LHCN-M2 (cell line): ENCODE results near the gene ZDHHC24. TPM values are rescaled to one million over a fixed set of nuclear protein-coding genes. Genes with fewer than 3 reads are reported as not detected.

Experiments used
- DNase-seq: peaks from one replicate; pipeline ENCODE4 v3.0.0-alpha.2; 2012; ENCODE audit warnings: low read depth
- total RNA-seq: library from RNA; depleted of rRNA; stranded (reverse); fragments of >200 nt; gene quantifications from 2 replicates; pipeline ENCODE4 v1.2.3, GENCODE V29; 2014

The ZDHHC24 gene
- total RNA-seq, 1 experiment from 2014 or later, result 20.1 TPM

DNA sequence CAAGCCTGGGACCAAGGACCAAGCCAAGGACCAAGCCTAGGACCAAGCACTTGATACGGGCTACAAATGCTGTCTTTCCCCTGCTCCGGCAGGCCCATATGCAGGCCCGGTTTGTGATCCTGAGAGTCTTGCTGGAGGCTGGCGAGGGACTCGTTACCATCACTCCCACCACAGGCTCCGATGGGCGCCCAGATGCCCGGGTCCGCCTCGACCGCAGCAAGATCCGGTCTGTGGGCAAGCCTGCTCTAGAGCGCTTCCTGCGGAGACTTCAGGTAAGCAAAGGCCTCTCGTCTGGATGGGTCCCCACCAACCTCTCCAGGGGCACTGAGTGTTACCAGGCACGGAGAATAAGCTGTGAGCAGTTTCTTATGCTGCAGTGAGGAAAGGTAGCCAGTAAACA lies 48.6 kb downstream of the ZDHHC24 start:
- no peak for DNase-seq

DNA sequence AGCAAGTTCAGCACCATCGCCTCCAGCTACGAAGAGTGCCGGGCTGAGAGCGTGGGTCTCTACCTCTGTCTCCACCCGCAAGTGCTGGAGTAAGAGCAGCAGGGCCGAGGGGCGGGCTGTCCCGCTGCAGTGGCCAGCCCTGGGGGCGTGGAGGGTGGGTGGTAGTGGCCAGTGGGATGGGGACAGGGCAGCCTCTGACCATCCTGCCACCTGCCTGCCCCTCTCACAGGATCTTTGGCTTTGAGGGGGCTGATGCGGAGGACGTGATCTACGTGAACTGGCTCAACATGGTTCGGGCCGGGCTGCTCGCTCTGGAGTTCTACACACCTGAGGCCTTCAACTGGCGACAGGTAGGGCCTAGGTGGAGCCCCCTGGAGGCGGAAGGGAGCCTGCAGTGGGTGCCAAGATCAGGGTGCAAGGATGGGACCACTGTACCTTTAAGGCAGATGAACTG lies 50.4 kb downstream of the ZDHHC24 start:
- no peak for DNase-seq

DNA sequence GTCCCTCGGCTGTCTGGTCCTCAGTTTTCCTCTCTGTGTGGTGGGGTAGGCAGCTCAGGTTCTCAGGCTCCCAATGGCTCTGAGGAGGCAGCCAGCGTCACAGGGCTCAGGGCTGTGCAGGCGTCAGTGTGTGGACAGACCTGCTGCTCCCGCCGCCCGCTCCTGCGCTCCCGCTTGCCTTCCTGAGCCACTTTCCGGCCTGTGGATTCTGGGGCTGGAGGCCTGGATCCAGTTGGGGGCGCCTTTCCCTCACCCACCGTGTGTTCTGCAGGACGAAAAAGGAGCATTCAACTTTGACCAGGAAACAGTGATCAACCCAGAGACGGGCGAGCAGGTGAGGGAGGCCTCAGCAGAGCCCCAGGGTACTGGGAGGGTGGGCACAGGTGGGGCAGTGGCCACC lies 50.9 kb downstream of the ZDHHC24 start:
- no peak for DNase-seq

DNA sequence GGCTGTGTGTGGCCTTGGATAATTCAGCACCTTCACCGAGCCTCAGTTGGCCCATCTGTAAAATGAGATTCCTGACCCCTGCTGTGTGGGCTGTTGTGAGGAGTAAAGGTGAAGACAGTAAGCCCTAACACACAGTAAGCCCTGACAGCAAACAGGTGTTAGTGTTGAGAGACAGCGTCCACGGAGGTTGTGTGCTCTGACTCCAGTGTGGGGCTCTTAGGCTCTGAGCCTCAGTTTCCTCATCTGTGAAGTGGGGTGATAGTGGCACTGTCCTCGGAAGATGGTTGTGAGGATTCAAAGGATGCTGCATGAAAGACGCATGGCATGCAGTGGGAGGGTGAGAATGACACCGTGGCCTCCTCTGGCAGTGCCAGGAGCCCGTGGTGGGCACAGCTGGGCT lies 51.4 kb downstream of the ZDHHC24 start:
- DNase-seq, result no peak

DNA sequence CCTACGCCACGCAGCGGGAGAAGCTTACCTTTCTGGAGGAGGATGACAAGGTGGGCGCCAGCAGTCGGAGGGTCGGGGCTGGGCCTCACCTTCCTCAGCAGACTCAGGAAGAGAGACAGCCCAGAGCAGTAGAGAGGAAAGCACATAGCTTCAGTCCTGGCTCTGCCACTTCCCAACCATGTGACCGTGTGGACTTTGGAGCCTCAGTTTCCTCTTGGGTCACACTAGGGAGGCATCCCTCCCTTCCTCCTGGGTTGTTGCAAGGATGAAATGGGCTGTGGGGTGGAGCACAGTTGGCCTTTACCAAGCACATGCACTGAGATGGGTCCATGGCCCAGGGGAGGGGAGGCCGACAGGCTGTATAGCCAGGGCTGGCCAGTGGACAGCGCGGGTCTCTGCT lies 52.7 kb downstream of the ZDHHC24 start:
- DNase-seq, result no peak

DNA sequence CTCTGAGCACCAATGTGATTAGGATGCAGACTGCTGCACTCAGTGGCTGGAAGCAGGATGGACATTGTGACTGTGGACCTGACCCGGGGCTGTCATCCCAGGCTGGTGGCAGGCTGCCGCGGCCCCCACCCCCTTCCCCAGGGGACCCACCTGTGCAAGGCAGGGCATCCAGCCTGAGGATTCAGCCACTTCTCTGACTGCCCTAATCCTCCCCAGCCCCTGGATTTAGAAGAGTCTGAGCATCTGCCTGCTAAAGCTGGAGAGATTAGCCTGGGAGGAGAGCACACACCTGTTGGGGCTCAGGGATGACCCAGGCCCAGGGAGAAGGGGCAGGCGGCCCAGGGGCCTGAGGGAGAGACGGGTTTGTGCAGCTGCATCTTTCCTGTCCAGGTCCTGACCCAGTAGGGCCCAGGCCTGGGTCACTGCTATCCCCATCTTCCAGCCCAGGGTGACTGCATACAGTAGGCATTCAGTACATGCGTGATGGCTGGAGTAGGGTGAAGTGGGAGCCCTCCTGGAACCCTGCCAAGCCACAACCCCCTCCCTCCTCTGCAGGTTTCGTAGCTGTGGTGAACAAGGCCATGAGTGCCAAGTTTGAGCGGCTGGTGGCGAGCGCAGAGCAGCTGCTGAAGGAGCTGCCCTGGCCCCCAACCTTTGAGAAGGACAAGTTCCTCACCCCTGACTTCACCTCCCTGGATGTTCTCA lies 53.5 kb downstream of the ZDHHC24 start:
- no peak for DNase-seq

DNA sequence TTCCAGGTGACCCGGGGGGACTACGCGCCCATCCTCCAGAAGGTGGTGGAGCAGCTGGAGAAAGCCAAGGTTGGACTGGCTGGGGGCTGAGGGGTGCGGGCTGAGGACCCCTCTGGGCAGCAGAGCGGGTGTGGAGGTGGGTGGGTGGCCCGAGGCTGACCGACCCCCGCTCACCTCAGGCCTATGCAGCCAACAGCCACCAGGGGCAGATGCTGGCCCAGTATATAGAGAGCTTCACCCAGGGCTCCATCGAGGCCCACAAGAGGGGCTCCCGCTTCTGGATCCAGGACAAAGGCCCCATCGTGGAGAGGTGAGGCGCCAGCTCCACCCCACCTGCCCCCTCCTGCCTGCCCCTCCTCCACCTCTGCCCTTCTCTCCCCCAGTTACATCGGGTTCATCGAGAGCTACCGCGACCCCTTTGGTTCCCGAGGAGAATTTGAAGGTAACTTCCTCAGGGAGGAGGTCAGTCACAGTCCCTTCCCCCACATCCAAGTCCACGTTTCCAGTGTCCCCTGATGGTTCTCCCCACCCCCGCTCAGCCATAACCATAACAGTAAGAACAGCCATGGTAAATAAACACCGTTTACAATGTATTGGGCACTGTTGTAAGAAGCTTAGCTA lies 54.4 kb downstream of the ZDHHC24 start:
- no peak for DNase-seq

DNA sequence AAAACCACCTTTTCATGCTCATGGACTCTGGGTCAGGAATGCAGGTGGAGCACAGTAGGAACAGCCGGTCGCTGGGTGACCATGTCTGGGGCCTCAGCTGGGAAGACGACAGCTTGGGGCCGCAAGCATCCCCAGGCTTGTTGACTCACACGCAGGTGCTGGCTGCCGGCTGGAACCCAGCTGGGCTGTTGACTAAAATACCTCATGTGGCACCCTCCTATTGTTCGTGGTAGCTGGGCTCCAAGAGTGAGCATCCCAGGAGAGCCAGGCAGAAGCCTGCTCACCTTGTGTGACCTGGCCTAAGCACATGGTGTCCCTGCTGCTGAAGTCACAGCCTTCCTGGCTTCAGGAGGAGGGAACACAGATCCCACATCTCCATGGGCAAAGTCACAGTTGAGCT lies 56.2 kb downstream of the ZDHHC24 start:
- no peak for DNase-seq

DNA sequence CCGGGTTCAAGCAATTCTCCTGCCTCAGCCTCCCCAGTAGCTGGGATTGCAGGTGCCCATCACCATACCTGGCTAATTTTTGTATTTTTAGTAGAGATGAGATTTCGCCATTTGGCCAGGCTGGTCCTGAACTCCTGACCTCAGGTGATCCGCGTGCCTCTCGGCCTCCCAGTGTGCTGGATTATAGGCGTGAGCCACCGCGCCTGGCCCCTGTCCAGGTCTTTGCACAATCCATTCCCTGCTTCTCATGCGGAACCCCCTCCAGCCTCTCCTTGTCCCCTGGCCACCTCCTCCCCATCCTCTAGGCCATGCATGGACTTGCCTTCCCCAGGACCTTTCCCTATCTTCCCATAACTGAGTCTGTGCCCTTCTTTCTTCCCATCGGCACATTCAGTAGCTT lies 56.9 kb downstream of the ZDHHC24 start:
- no peak for DNase-seq

DNA sequence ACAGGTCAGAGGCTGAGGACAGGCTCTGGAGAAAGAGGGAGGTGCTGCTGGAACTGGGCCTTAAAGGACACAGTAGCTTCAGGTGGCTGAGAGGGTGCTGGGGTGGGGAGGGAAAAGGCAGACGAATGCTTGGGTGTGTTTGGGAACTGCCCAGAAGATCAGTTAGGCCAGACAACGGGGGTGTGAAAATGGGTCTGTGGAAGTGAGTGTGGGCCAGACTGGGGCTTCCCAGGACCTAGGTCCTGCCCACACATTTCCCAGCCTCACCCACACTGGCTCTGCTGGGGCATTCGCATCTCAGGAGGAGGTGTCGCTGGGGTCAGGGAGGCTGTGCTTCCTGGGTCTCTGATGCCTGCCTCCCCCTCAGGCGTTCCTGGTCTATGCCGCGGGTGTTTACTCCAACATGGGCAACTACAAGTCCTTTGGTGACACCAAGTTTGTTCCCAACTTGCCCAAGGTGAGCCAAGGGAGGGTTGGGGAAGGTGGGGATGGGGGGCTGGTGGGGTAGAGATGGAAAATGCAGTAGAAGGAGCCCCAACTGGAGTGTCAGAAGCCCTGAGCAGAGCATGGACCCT lies 61.0 kb downstream of the ZDHHC24 start:
- DNase-seq, result no peak

DNA sequence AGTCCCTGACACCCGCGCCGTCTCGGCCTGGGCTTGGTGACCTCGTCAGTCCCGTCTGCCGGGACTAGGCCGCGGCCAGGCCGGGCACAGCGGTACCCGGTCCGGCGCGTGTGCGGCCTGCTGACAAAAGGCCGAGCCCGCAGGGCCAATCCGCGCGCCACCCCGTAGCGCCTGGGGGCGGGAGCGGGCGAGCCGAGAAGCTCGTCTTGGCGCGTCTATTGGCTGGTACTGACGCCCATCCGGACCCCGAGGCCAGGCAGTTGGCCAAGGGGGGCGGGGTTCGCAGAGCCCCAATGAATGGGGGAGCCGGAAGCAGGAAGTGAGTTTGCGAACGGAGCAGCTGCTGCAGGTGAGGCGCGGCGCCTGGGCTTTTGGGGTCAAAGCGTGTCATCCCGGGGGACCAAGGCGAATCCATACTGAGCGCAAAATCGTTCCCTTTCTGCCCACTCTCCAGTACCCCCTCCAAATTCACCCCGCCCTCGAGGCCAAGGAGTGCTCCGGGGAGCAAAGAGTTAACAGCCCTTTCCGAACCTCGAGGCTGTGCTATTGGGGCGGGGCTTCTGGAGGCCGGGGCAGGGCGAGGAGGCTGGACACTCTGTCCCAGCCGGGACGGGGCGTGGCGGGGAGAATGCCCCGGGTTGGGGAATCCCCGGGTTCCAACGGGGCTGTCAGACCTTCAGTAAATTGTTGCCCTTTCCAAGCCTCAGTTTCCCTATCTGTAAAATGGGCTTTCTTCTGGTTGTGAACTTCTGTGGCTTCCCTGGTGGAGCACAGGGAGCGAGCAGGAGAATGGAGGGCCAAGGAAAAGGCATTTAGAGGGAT lies 65.5 kb downstream of the ZDHHC24 start, which contains the start of gene DPP3:
Gene DPP3 (plus strand): TSS at position 318 of the 822 bp plus-strand sequence. CDS start 1,767 bp downstream, outside the sequence.
- DNase-seq, result peak; percentile 95

DNA sequence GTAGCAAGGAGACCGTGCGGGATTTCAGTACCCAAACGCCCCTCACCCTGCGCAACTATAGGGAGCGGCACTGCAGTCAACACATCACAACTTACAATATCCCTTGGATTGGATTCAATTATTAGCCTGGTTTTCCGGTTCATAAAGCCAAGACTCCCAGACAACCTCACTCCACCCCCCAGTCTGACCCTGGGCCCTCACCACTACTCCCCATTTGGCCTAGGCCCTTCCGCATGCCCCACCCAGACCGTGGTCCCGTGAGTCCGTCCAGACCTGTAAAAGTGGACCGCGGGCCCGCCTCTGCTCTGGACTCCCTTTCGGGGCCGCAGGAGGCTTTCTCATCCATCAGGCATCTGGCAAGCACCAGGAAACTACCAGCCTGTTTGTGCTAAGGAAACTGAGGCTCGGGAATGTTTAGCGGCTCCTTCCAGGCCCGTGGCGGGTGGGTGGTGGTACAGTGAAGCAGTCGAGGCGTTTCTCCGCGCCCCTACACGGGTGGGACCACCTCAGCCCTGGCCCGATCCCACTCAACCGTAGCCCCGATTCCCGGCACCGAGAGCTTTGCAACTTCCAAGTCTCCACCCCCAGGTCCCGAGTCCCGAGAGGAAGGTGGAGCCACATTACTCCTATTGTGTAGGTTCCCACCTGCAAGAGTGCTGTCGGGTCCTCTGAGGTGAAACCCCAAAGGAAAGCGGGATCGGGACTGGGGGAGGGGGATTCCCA lies 66.3 kb downstream of the ZDHHC24 start:
- peak; percentile 33 for DNase-seq

DNA sequence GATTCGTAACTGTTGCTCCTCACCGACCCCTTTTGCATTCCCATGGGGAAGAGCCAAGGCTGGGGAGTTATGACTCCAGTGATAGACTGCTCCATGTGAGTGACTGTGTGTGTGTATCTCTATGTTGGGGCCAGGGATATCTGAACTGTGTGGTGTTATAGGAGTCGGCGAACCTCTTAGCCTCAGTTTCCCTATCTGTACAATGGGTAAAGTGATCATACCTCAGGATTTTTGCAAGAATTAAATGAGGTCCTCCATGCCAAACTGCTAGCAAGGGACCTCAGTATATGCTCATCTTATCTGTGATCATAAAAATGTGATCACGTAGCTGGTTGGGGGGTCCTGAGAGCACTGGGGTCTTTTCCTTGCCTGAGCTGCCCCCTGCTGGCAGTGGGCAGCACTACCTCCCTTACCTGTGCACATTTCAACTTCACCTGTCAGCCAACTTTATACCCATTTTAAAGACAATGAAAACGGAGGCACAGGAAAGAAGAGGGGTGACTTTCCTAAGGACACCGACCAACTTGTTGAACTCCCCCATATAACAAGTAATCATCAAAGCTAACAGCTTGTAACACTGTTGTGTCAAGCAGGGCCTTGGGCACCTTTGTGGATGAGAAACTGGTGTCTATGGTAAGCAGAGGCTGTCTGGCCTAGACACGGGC lies 67.0 kb downstream of the ZDHHC24 start:
- no peak for DNase-seq

DNA sequence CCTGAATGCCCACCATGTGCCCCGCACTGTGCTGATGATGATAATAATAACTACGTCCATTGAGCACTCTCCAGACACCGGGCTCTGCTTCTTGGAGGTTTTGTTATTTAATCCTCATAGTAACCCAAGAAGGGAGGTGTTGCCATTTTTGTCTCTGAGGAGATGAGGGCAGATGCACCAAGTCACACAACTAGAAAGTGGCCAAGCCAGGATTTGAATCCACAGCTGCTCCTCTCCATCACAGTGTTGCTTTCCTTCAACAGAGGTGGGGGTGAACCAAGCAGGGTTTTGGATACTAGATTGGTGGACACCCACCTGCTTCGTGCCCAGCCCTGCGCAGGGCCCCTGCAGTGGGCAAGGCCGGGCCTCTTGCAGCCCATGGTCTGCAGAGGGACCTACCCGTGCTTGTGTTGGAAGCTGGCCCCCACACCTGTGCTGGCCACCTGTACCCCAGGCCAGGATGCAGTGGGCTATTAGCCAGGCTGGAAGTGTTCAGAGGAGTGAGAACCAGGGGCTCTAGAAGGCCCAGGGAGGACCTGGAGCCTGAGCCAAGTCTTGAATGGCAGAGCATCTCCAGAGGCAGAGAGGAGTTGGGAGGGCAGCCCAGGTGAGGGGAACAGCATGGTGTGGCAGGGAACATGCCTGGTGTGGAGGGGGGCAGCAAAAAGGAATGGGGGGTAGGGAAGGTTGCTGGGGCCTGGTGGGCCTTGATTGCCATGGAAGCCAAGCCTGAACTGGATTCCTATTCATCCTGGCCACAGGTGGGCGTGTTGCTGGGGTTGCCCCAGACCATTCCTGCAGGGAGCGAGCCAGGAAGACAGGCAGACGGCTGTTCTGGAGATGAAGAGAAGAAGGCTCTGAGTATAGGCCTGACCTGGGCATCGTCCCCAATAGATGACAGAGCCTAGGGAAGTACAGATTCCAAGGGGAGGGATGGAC lies 68.3 kb downstream of the ZDHHC24 start:
- peak; percentile 44 for DNase-seq

DNA sequence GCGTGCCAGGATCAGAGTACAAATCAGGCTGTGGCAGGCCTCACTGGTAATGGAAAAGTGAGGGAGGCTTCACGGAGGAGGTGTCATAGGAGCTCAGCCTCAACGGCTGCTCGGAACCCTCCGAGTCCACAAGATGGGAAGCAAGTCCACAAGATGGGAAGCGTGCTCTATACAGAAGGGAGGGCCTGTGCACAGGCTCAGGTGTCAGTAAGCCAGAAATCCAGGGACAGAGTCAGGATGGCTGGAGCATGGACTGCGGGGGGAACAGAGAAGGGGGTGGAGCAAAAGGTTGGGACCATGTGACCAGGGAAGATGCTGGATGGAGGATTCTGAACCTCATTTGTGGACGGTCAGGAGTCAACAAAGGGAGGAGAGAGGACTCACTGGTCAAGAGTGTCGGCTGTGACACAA lies 69.0 kb downstream of the ZDHHC24 start:
- DNase-seq, result no peak

DNA sequence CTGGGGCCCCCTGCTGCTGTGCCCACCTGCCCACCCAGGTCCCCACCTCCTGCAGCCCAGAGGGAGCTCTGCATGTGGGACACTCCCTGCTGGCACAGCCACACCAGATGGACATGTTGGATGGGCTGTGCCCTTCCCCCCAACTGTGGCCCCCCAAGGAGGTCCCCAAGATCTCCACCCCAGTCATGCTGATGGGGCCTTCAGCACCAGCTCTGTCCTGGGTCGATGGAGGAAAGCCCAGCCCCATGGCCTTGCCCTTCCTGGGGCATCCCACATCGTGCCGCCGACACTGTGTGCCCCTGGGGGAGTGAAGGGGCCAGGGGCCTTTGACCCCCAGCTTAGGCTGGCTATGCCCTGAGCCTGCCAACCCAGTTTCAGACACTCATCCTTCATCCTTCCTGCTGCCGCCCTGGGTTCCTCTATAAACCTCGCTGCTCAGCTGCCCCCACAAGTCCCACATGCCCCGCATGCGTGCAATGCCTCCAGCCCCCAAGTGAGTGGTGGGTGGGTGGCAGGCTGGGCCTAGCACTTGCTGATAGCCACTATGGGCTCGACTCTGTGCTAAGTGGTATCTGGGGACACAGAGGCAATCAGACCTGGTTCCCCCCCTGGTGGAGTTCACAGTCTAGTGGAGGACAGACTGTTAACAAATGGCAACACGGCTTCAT lies 69.5 kb downstream of the ZDHHC24 start:
- DNase-seq, result no peak

DNA sequence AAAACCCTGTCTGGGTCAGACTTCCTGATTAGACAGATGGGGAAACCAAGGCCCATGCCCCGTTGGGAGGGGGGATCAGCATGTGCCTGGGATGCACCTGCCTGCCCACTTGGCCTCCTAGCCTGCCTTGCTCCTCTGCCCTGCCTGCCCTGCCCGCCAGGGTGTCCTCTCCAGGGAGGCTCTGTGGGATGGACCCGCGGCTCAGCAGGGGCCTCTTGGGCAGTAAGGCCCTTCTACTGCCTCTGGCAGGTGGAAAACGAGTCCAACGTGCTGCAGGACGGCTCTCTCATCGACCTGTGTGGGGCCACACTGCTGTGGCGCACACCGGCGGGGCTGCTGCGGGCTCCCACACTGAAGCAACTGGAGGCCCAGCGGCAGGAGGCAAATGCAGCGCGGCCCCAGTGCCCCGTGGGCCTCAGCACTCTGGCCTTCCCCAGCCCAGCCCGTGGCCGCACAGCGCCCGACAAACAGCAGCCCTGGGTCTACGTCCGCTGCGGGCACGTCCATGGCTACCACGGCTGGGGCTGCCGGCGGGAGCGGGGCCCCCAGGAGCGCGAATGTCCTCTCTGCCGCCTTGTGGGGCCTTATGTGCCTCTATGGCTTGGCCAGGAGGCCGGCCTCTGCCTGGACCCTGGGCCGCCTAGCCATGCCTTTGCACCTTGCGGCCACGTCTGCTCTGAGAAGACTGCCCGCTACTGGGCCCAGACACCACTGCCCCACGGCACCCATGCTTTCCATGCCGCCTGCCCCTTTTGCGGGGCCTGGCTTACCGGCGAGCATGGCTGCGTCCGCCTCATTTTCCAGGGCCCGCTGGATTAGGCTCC lies 70.3 kb downstream of the ZDHHC24 start:
- DNase-seq, result no peak
